ENCODE results near the gene KLHL24. TPM values are rescaled to one million over a fixed set of nuclear protein-coding genes. Genes with fewer than 3 reads are reported as not detected.

The KLHL24 gene
- total and polyA plus RNA-seq, 2 of the 13 experiments (the other 11 are each of a cell fraction or from before 2014, with no cell fraction given), result 6.9 to 15.7 TPM

DNA sequence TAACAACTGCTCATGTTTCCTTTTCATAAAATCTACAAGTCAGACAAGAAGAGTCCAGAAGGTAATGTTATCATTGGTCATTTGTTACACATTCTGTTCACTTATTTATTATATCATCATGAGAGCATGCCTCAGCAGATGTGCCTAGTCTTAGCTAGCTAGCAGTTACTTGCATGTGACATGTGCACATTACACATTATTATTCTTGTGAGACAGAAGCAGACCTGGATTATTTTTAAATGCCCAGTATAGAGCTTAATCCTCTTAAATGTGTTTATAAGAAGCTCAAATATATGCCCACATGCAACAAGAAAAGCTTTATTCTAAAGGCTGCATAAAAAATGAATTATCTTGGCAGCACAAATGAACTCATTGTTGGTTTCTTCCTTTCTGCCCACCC is 74.8 kb downstream of the KLHL24 start:
- ChIA-PET CTCF (ENCODE audit: low intra/inter-chr PET ratio, low total read pairs) (no interaction called here), POLR2A (no interaction called here)
- no peak for FAIRE-seq
- intact Hi-C loops (cut with micrococcal nuclease; ENCODE audit: unreplicated experiment), result no loop called here
- Histone ChIP-seq H3K79me2 (ENCODE audit: insufficient read depth, low read length) (peaks cover 71% of the 10 kb centered on the region), H3K36me3 (replicated peaks in 1 of 2; ENCODE audit: control insufficient read depth in 1 of 2, insufficient read depth in 2 of 2, low read length in 2 of 2) (0 out of 5 replicates have a peak, but pooled peaks cover 0 to 3% of the 10 kb centered on the region in 2 experiments), H3K27ac (ENCODE audit: extremely low read length, insufficient read depth, low read length) (no peak overlapping the region), H2AFZ (ENCODE audit: low read length) (no peak overlapping the region), H3K4me3 (replicated peaks in 1 of 3; ENCODE audit: insufficient read depth in 1 of 3, low read depth in 2 of 3, low read length in 3 of 3) (no peak overlapping the region), H3K4me1 (ENCODE audit: insufficient read depth, low read length) (no peaks in the 10 kb centered on the region), H4K20me1 (ENCODE audit: insufficient read depth, low read length) (peaks cover 10% of the 10 kb centered on the region; the same call in 1 of the 2 replicates), H3K4me2 (ENCODE audit: low read depth, low read length) (no peak overlapping the region), H3K9ac (ENCODE audit: insufficient read depth, low read depth, low read length) (no peak overlapping the region), H3K9me3 (ENCODE audit: low read length) (no peaks in the 10 kb centered on the region), H3K27me3 (ENCODE audit: control insufficient read depth in 1 of 2, insufficient read depth in 2 of 2, low read length in 2 of 2) (no peaks in the 10 kb centered on the region)
- in situ Hi-C loops (cut with HindIII; ENCODE audit: extremely low pct_ligation_motif_present, low pct_unique_long_range_greater_than_20kb), result no loop called here
- no peak for ATAC-seq
- DNase-seq (ENCODE audit: low spot score), result no peak
- TF ChIP-seq HNRNPL (IDR thresholded peaks at IDR 0.05; ENCODE audit: low read depth, low read length), result no peak
- TF ChIP-seq CREM (IDR thresholded peaks at IDR 0.05), result no peak
- no peak for TF ChIP-seq CREM (CRISPR knock-in tag; IDR thresholded peaks at IDR 0.05)
- TF ChIP-seq, protein P1, sequence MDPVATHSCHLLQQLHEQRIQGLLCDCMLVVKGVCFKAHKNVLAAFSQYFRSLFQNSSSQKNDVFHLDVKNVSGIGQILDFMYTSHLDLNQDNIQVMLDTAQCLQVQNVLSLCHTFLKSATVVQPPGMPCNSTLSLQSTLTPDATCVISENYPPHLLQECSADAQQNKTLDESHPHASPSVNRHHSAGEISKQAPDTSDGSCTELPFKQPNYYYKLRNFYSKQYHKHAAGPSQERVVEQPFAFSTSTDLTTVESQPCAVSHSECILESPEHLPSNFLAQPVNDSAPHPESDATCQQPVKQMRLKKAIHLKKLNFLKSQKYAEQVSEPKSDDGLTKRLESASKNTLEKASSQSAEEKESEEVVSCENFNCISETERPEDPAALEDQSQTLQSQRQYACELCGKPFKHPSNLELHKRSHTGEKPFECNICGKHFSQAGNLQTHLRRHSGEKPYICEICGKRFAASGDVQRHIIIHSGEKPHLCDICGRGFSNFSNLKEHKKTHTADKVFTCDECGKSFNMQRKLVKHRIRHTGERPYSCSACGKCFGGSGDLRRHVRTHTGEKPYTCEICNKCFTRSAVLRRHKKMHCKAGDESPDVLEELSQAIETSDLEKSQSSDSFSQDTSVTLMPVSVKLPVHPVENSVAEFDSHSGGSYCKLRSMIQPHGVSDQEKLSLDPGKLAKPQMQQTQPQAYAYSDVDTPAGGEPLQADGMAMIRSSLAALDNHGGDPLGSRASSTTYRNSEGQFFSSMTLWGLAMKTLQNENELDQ (CRISPR knock-in tag; IDR thresholded peaks at IDR 0.05; ENCODE audit: borderline replicate concordance), result no peak
- no peak for TF ChIP-seq HNF4G (IDR thresholded peaks at IDR 0.05; ENCODE audit: borderline replicate concordance, low read depth, low read length)
- TF ChIP-seq HNF4G (CRISPR knock-in tag; IDR thresholded peaks at IDR 0.05; ENCODE audit: borderline replicate concordance, low read depth), result no peak
- no peak for TF ChIP-seq SAP130 (CRISPR knock-in tag; IDR thresholded peaks at IDR 0.05; ENCODE audit: low read depth)
- TF ChIP-seq ZNF558 (CRISPR knock-in tag; IDR thresholded peaks at IDR 0.05; ENCODE audit: borderline replicate concordance), result no peak
- no peak for TF ChIP-seq KAT7 (CRISPR knock-in tag; IDR thresholded peaks at IDR 0.05; ENCODE audit: borderline replicate concordance)
- TF ChIP-seq ZNF660 (CRISPR knock-in tag; IDR thresholded peaks at IDR 0.05; ENCODE audit: borderline replicate concordance, low read depth), result no peak
- no peak for TF ChIP-seq SNRNP70 (IDR thresholded peaks at IDR 0.05; ENCODE audit: low read depth, low read length)
- no peak for TF ChIP-seq MTA3 (CRISPR knock-in tag; IDR thresholded peaks at IDR 0.05)
- TF ChIP-seq NPAS2 (CRISPR knock-in tag; IDR thresholded peaks at IDR 0.05; ENCODE audit: borderline replicate concordance), result no peak
- BruUV-seq (replicated peaks), result no TSS peak

Data from HepG2 (cell line).